CD4-positive, CD25-positive, alpha-beta regulatory T cell (primary cell): Measurements from ENCODE around the gene ARHGAP44. TPM values are rescaled to one million over a fixed set of nuclear protein-coding genes. Genes with fewer than 3 reads are reported as not detected.

Experiments used
- ATAC-seq, 2 donors: fragments of 150-1000 bp; cut with Tn5 transposase; one replicate each; pipeline ENCODE4 v1.10.0; 2021; ENCODE audit warnings: low read depth in 2 of 2, moderate number of reproducible peaks in 2 of 2, moderate library complexity in 1 of 2
- DNase-seq, 3 donors: peaks; one replicate each; pipeline versions ENCODE4 v3.0.0 to v3.0.0-alpha.2; 2012 to 2022; ENCODE audit warnings: mixed read lengths in 1 of 3
- H3K27ac ChIP-seq: one replicate; pipeline ENCODE4 v1.7.0; 2013; ENCODE audit warnings: mild to moderate bottlenecking, low read length; ENCODE audit not compliant: insufficient read depth, poor library complexity, severe bottlenecking
- H3K27me3 ChIP-seq: one replicate; pipeline ENCODE4 v1.7.0; 2013; ENCODE audit warnings: low read length; ENCODE audit not compliant: control insufficient read depth, insufficient read depth
- H3K36me3 ChIP-seq: one replicate; pipeline ENCODE4 v1.7.0; 2013; ENCODE audit warnings: mild to moderate bottlenecking, low read length, moderate library complexity; ENCODE audit not compliant: control insufficient read depth, insufficient read depth
- H3K4me1 ChIP-seq: 2 replicates; pipeline ENCODE4 v1.7.0; 2013; ENCODE audit warnings: mild to moderate bottlenecking, low read length; ENCODE audit not compliant: insufficient read depth, control insufficient read depth, poor library complexity, severe bottlenecking
- H3K4me3 ChIP-seq: one replicate; pipeline ENCODE4 v1.7.0; 2013; ENCODE audit warnings: low read depth, mild to moderate bottlenecking, low read length, moderate library complexity
- H3K9me3 ChIP-seq, 2 experiments: 1 replicate in 1 of 2; 2 replicates in 1 of 2; pipeline ENCODE4 v1.7.0; 2013; ENCODE audit warnings: low read length in 2 of 2, mild to moderate bottlenecking in 1 of 2, moderate library complexity in 1 of 2; ENCODE audit not compliant: control insufficient read depth in 2 of 2
- H3K27ac Mint-ChIP-seq, 3 donors: one replicate each; pipeline ENCODE4 v1.8.0; 2020 to 2022; ENCODE audit warnings: mild to moderate bottlenecking in 3 of 3, mixed read lengths in 3 of 3, moderate library complexity in 2 of 3
- H3K27me3 Mint-ChIP-seq: one replicate; pipeline ENCODE4 v1.8.0; 2022; ENCODE audit warnings: mild to moderate bottlenecking, mixed read lengths
- H3K36me3 Mint-ChIP-seq: one replicate; pipeline ENCODE4 v1.8.0; 2020; ENCODE audit warnings: mixed read lengths
- H3K4me1 Mint-ChIP-seq, 4 donors: one replicate each; pipeline ENCODE4 v1.8.0; 2020 to 2022; ENCODE audit warnings: mixed read lengths in 4 of 4, mild to moderate bottlenecking in 1 of 4
- H3K4me3 Mint-ChIP-seq, 4 donors: one replicate each; pipeline ENCODE4 v1.8.0; 2020 to 2022; ENCODE audit warnings: mild to moderate bottlenecking in 4 of 4, mixed read lengths in 4 of 4, moderate library complexity in 3 of 4
- H3K9me3 Mint-ChIP-seq, 7 donors: one replicate each; pipeline ENCODE4 v1.8.0; 2020 to 2022; ENCODE audit warnings: mixed read lengths in 7 of 7, mild to moderate bottlenecking in 3 of 7, moderate library complexity in 2 of 7
- polyA plus RNA-seq, 4 donors: library from polyadenylated mRNA; unstranded; fragments of 300-500 nt; fragmentation: Illumina TruSeq; gene quantifications; one replicate each; pipeline ENCODE4 v1.2.3, GENCODE V29; 2021
- total RNA-seq: library from RNA; stranded (reverse); gene quantifications from one replicate; pipeline ENCODE4 v1.2.3, GENCODE V29; 2022

The ARHGAP44 gene
- total and polyA plus RNA-seq, 5 donors from 2014 or later, result 0.10 to 0.95 TPM; not detected in 3

GRCh38 chr17:13024016-13024415 lies 234.7 kb downstream of the ARHGAP44 start:
- H3K4me1 Mint-ChIP-seq, result peaks cover 0 to 8% (median 2%) of the 10 kb centered on the region in 4 donors
- H3K4me3 Mint-ChIP-seq, result peak overlapping the region in 1 of 4 donors; percentile 41
- Histone ChIP-seq H3K27me3 (peaks cover 4% of the 10 kb centered on the region), H3K4me3 (no peak overlapping the region), H3K36me3 (no peaks in the 10 kb centered on the region), H3K9me3 (no peaks in the 10 kb centered on the region), H3K4me1 (peaks cover 7% of the 10 kb centered on the region), H3K27ac (no peak overlapping the region)
- H3K27ac Mint-ChIP-seq, result no peak overlapping the region
- peaks cover 6% of the 10 kb centered on the region for H3K27me3 Mint-ChIP-seq
- no peaks in the 10 kb centered on the region for H3K36me3 Mint-ChIP-seq
- ATAC-seq, result no peak
- no peak for DNase-seq
- H3K9me3 Mint-ChIP-seq, result peaks cover 0 to 1% (median 0%) of the 10 kb centered on the region in 7 donors

GRCh38 chr17:13024526-13025257 lies 235.4 kb downstream of the ARHGAP44 start:
- Mint-ChIP-seq H3K27ac (no peak overlapping the region), H3K27me3 (peaks cover 6% of the 10 kb centered on the region), H3K4me3 (peak overlapping the region in 2 of 4 donors; percentile 11 to 41), H3K4me1 (peaks cover 0 to 8% (median 2%) of the 10 kb centered on the region in 4 donors), H3K9me3 (peaks cover 0 to 1% (median 0%) of the 10 kb centered on the region in 7 donors), H3K36me3 (no peaks in the 10 kb centered on the region)
- peaks cover 4% of the 10 kb centered on the region for H3K27me3 ChIP-seq
- H3K4me3 ChIP-seq, result no peak overlapping the region
- DNase-seq, result peak; percentile 53 to 58 (median 57)
- no peaks in the 10 kb centered on the region for H3K9me3 ChIP-seq
- H3K4me1 ChIP-seq, result peaks cover 7% of the 10 kb centered on the region
- H3K36me3 ChIP-seq, result no peaks in the 10 kb centered on the region
- ATAC-seq, result peak; percentile 84
- no peak overlapping the region for H3K27ac ChIP-seq

GRCh38 chr17:13025258-13025627 lies 235.9 kb downstream of the ARHGAP44 start:
- H3K36me3 ChIP-seq, result no peaks in the 10 kb centered on the region
- H3K27me3 ChIP-seq, result peaks cover 4% of the 10 kb centered on the region
- H3K36me3 Mint-ChIP-seq, result no peaks in the 10 kb centered on the region
- H3K4me1 ChIP-seq, result peaks cover 7% of the 10 kb centered on the region
- H3K4me3 Mint-ChIP-seq, result no peak overlapping the region
- no peak overlapping the region for H3K4me3 ChIP-seq
- peaks cover 0 to 8% (median 3%) of the 10 kb centered on the region in 4 donors for H3K4me1 Mint-ChIP-seq
- H3K9me3 ChIP-seq, result no peaks in the 10 kb centered on the region
- H3K27me3 Mint-ChIP-seq, result peaks cover 6% of the 10 kb centered on the region
- DNase-seq (no peak), ATAC-seq (no peak)
- no peak overlapping the region for H3K27ac ChIP-seq
- H3K9me3 Mint-ChIP-seq, result peaks cover 0 to 1% (median 0%) of the 10 kb centered on the region in 7 donors
- H3K27ac Mint-ChIP-seq, result no peak overlapping the region

- Mint-ChIP-seq H3K9me3 (peaks cover 0 to 1% (median 0%) of the 10 kb centered on the region in 7 donors), H3K27ac (no peak overlapping the region)
These were observed 236.4 kb downstream of the ARHGAP44 start for GRCh38 chr17:13025687-13026086.

GRCh38 chr17:13027246-13027645 lies 237.9 kb downstream of the ARHGAP44 start:
- H3K27ac Mint-ChIP-seq, result no peak overlapping the region

More at GRCh38 chr17:13025687-13026086, 236.4 kb downstream of the ARHGAP44 start:
- Mint-ChIP-seq H3K4me1 (peaks cover 0 to 11% (median 7%) of the 10 kb centered on the region in 4 donors), H3K27me3 (peaks cover 6% of the 10 kb centered on the region), H3K36me3 (no peaks in the 10 kb centered on the region), H3K4me3 (no peak overlapping the region)
- Histone ChIP-seq H3K36me3 (no peaks in the 10 kb centered on the region), H3K27ac (no peak overlapping the region), H3K4me3 (no peak overlapping the region), H3K27me3 (peaks cover 4% of the 10 kb centered on the region), H3K4me1 (peaks cover 7% of the 10 kb centered on the region), H3K9me3 (no peaks in the 10 kb centered on the region)
- DNase-seq (no peak), ATAC-seq (no peak)

GRCh38 chr17:13029340-13029739 lies 240.0 kb downstream of the ARHGAP44 start:
- DNase-seq (no peak), ATAC-seq (no peak)
- Mint-ChIP-seq H3K27me3 (peaks cover 12% of the 10 kb centered on the region), H3K4me3 (no peak overlapping the region), H3K27ac (no peak overlapping the region), H3K36me3 (no peaks in the 10 kb centered on the region), H3K4me1 (peaks cover 6 to 19% (median 11%) of the 10 kb centered on the region in 4 donors), H3K9me3 (peaks cover 0 to 2% (median 0%) of the 10 kb centered on the region in 7 donors)
- H3K36me3 ChIP-seq, result no peaks in the 10 kb centered on the region
- no peak overlapping the region for H3K27ac ChIP-seq
- no peaks in the 10 kb centered on the region for H3K9me3 ChIP-seq
- H3K27me3 ChIP-seq, result peaks cover 4% of the 10 kb centered on the region
- no peak overlapping the region for H3K4me3 ChIP-seq
- H3K4me1 ChIP-seq, result peaks cover 4% of the 10 kb centered on the region

More at GRCh38 chr17:13027246-13027645, 237.9 kb downstream of the ARHGAP44 start:
- peaks cover 7% of the 10 kb centered on the region for H3K4me1 ChIP-seq
- H3K36me3 ChIP-seq, result no peaks in the 10 kb centered on the region
- peaks cover 4% of the 10 kb centered on the region for H3K27me3 ChIP-seq
- no peak for ATAC-seq
- no peaks in the 10 kb centered on the region for H3K9me3 ChIP-seq
- peaks cover 0 to 1% (median 0%) of the 10 kb centered on the region in 7 donors for H3K9me3 Mint-ChIP-seq
- no peak overlapping the region for H3K27ac ChIP-seq
- H3K27me3 Mint-ChIP-seq, result peaks cover 10% of the 10 kb centered on the region
- H3K4me3 ChIP-seq, result no peak overlapping the region
- peaks cover 6 to 19% (median 11%) of the 10 kb centered on the region in 4 donors for H3K4me1 Mint-ChIP-seq
- H3K36me3 Mint-ChIP-seq, result no peaks in the 10 kb centered on the region
- no peak for DNase-seq
- no peak overlapping the region for H3K4me3 Mint-ChIP-seq

GRCh38 chr17:13030056-13030455 lies 240.8 kb downstream of the ARHGAP44 start:
- H3K4me3 ChIP-seq, result no peak overlapping the region
- no peak overlapping the region for H3K27ac ChIP-seq
- no peaks in the 10 kb centered on the region for H3K9me3 ChIP-seq
- no peak overlapping the region for H3K27ac Mint-ChIP-seq
- peaks cover 4% of the 10 kb centered on the region for H3K27me3 ChIP-seq
- H3K4me1 Mint-ChIP-seq, result peaks cover 6 to 12% (median 10%) of the 10 kb centered on the region in 4 donors
- peaks cover 0 to 5% (median 0%) of the 10 kb centered on the region in 7 donors for H3K9me3 Mint-ChIP-seq
- H3K27me3 Mint-ChIP-seq, result peaks cover 12% of the 10 kb centered on the region
- no peaks in the 10 kb centered on the region for H3K36me3 Mint-ChIP-seq
- no peaks in the 10 kb centered on the region for H3K36me3 ChIP-seq
- no peak for DNase-seq
- H3K4me3 Mint-ChIP-seq, result no peak overlapping the region
- ATAC-seq, result no peak
- no peaks in the 10 kb centered on the region for H3K4me1 ChIP-seq
